ENCODE results near the gene TNFAIP8L3. TPM values are rescaled to one million over a fixed set of nuclear protein-coding genes. Genes with fewer than 3 reads are reported as not detected.

Gene TNFAIP8L3
- total RNA-seq, 1 donor from 2014 or later = 1.1 TPM

- DNase-seq (ENCODE audit: low spot score) (no peak), ATAC-seq (no peak)
Observed at GRCh38 chr15:51016615-51017014, 78.1 kb downstream of the TNFAIP8L3 start.

GRCh38 chr15:51011212-51011611 is 83.5 kb downstream of the TNFAIP8L3 start:
- ATAC-seq (no peak), DNase-seq (ENCODE audit: low spot score) (no peak)

- DNase-seq (ENCODE audit: low spot score) (no peak), ATAC-seq (no peak)
Observed at GRCh38 chr15:51007131-51007666, 87.5 kb downstream of the TNFAIP8L3 start.

Other genes starting within 250 kb of the TNFAIP8L3 start
- 4.4 TPM for gene AP4E1, start 186.2 kb downstream of the TNFAIP8L3 start, total RNA-seq
- not detected for gene CYP19A1, start 243.7 kb upstream of the TNFAIP8L3 start, total RNA-seq
- 0.60 TPM for gene GLDN, start 246.7 kb upstream of the TNFAIP8L3 start, total RNA-seq

Data from left lobe of liver (tissue), 2 donors.